H1 (cell line): Measurements from ENCODE around the gene NETO1. TPM values are rescaled to one million over a fixed set of nuclear protein-coding genes. Genes with fewer than 3 reads are reported as not detected.

ENCODE experiments used
- CTCF ChIA-PET: fragments of 300-600 bp; sonication (Branson Sonifier 250); formaldehyde crosslinking; loops from one replicate; lab custom pipeline; 2021; ENCODE audit not compliant: partially characterized antibody; lab: Charles Lee
- POLR2A ChIA-PET: fragments of 300-600 bp; sonication (Branson Sonifier 250); formaldehyde crosslinking; loops from one replicate; lab custom pipeline; 2021; ENCODE audit warnings: inconsistent platforms; ENCODE audit not compliant: partially characterized antibody; lab: Charles Lee
- DNase-seq, 2 experiments: peaks; one replicate each; pipeline versions ENCODE4 v3.0.0 to v3.0.0-alpha.2; 2010 to 2022; ENCODE audit warnings: low spot score in 2 of 2, low read depth in 1 of 2, mixed read lengths in 1 of 2
- FAIRE-seq: peaks from 2 replicates; lab custom pipeline; 2011; peaks lifted over from hg19 to GRCh38; lab: Jason Lieb, UNC
- H2AFZ ChIP-seq: 2 replicates; pipeline ENCODE4 v1.8.1; 2012; ENCODE audit warnings: low read length, inconsistent platforms
- H2AK5ac ChIP-seq: 2 replicates; pipeline ENCODE4 v1.6.1; 2013; ENCODE audit warnings: low read depth, low read length
- H2BK120ac ChIP-seq: replicated peaks from 2 replicates; pipeline ENCODE3; 2013; ENCODE audit warnings: low read depth, low read length, inconsistent platforms
- H2BK12ac ChIP-seq: 2 replicates; pipeline ENCODE4 v1.6.1; 2013; ENCODE audit warnings: low read depth, low read length
- H2BK15ac ChIP-seq: 2 replicates; pipeline ENCODE4 v1.6.1; 2013; ENCODE audit warnings: low read length
- H2BK20ac ChIP-seq: 2 replicates; pipeline ENCODE4 v1.6.1; 2013; ENCODE audit warnings: low read length
- H2BK5ac ChIP-seq: 2 replicates; pipeline ENCODE4 v1.6.1; 2013; ENCODE audit warnings: low read depth, low read length
- H3K14ac ChIP-seq: 2 replicates; pipeline ENCODE4 v1.6.1; 2013; ENCODE audit warnings: inconsistent platforms; ENCODE audit not compliant: insufficient read length
- H3K18ac ChIP-seq: 2 replicates; pipeline ENCODE4 v1.6.1; 2013; ENCODE audit warnings: low read length; ENCODE audit errors: extremely low read depth
- H3K23ac ChIP-seq: 2 replicates; pipeline ENCODE4 v1.6.1; 2013; ENCODE audit warnings: inconsistent platforms; ENCODE audit not compliant: insufficient read length
- H3K23me2 ChIP-seq: 2 replicates; pipeline ENCODE4 v1.6.1; 2013; ENCODE audit warnings: low read depth, low read length
- H3K27ac ChIP-seq: 2 replicates; pipeline ENCODE4 v1.6.1; 2011; ENCODE audit warnings: low read depth, low read length, inconsistent platforms
- H3K27me3 ChIP-seq, 4 experiments: replicated peaks in 1 of 4; 1 replicate in 1 of 4; 2 replicates in 3 of 4; pipeline versions ENCODE4 v1.6.1 to v1.8.1; 2011 to 2013; ENCODE audit warnings: low read length in 3 of 4, mild to moderate bottlenecking in 3 of 4, inconsistent platforms in 2 of 4, mixed read lengths in 2 of 4, moderate library complexity in 1 of 4; ENCODE audit not compliant: control insufficient read depth in 3 of 4, insufficient read depth in 3 of 4; ENCODE audit errors: extremely low read depth in 1 of 4
- H3K36me3 ChIP-seq, 4 experiments: 2 replicates each; pipeline versions ENCODE4 v1.6.1 to v1.8.1; 2011 to 2013; ENCODE audit warnings: mild to moderate bottlenecking in 4 of 4, low read length in 3 of 4, moderate library complexity in 2 of 4, control low read depth in 1 of 4, inconsistent platforms in 1 of 4; ENCODE audit not compliant: insufficient read depth in 4 of 4, control insufficient read depth in 2 of 4
- H3K4ac ChIP-seq: replicated peaks from 2 replicates; pipeline ENCODE3; 2013; ENCODE audit warnings: low read length, low read depth, mixed read lengths, inconsistent platforms; ENCODE audit not compliant: insufficient read length
- H3K4me1 ChIP-seq, 4 experiments: replicated peaks in 1 of 4; 1 replicate in 1 of 4; 2 replicates in 3 of 4; pipeline versions ENCODE4 v1.6.1 to v1.8.1; 2011 to 2013; ENCODE audit warnings: low read length in 3 of 4, inconsistent platforms in 2 of 4, mixed read lengths in 1 of 4; ENCODE audit not compliant: insufficient read depth in 4 of 4, control insufficient read depth in 3 of 4
- H3K4me2 ChIP-seq, 2 experiments: 2 replicates each; pipeline versions ENCODE4 v1.6.1 to v1.8.1; 2011 to 2013; ENCODE audit warnings: low read depth in 2 of 2, low read length in 2 of 2, control low read depth in 1 of 2, inconsistent platforms in 1 of 2, mild to moderate bottlenecking in 1 of 2; ENCODE audit not compliant: insufficient read depth in 1 of 2
- H3K4me3 ChIP-seq, 4 experiments: fragments of 200-600, 300-600 bp in 1 of 4; sonication (generic), shearing (Covaris generic), sonication (Bioruptor Twin) in 1 of 4; 2 replicates each; pipeline versions ENCODE4 v1.5.1 to v1.8.1; 2011 to 2016; ENCODE audit warnings: low read length in 4 of 4, low read depth in 3 of 4, control low read depth in 2 of 4, inconsistent platforms in 2 of 4, mild to moderate bottlenecking in 2 of 4, mixed read lengths in 1 of 4, moderate library complexity in 1 of 4; ENCODE audit not compliant: insufficient read depth in 2 of 4; ENCODE audit errors: extremely low read depth in 1 of 4
- H3K56ac ChIP-seq: replicated peaks from 2 replicates; pipeline ENCODE3; 2013; ENCODE audit warnings: low read depth, mild to moderate bottlenecking, mixed read lengths, low read length, inconsistent platforms; ENCODE audit not compliant: insufficient read length
- H3K79me1 ChIP-seq: 2 replicates; pipeline ENCODE4 v1.6.1; 2013; ENCODE audit warnings: low read depth, low read length, control low read depth
- H3K79me2 ChIP-seq, 2 experiments: 2 replicates each; pipeline versions ENCODE4 v1.6.1 to v1.8.1; 2012 to 2013; ENCODE audit warnings: low read length in 2 of 2, mild to moderate bottlenecking in 2 of 2, inconsistent platforms in 1 of 2; ENCODE audit not compliant: insufficient read depth in 2 of 2, control insufficient read depth in 1 of 2
- H3K9ac ChIP-seq, 4 experiments: replicated peaks in 1 of 4; 1 replicate in 1 of 4; 2 replicates in 3 of 4; pipeline versions ENCODE4 v1.6.1 to v1.8.1; 2011 to 2013; ENCODE audit warnings: low read depth in 3 of 4, low read length in 3 of 4, control low read depth in 2 of 4, mild to moderate bottlenecking in 2 of 4, moderate library complexity in 2 of 4, inconsistent platforms in 1 of 4; ENCODE audit errors: extremely low read depth in 1 of 4
- H3K9me3 ChIP-seq, 2 experiments: 2 replicates each; pipeline versions ENCODE4 v1.6.1 to v1.8.1; 2012 to 2013; ENCODE audit warnings: mild to moderate bottlenecking in 2 of 2, moderate library complexity in 2 of 2, control low read depth in 1 of 2, inconsistent platforms in 1 of 2, low read depth in 1 of 2, low read length in 1 of 2, mixed read lengths in 1 of 2; ENCODE audit not compliant: insufficient read depth in 2 of 2
- H4K20me1 ChIP-seq, 2 experiments: replicated peaks in 1 of 2; 2 replicates each; pipeline versions ENCODE3 to v1.8.1; 2011 to 2013; ENCODE audit warnings: inconsistent platforms in 2 of 2, low read length in 2 of 2, mild to moderate bottlenecking in 1 of 2; ENCODE audit not compliant: insufficient read depth in 2 of 2, control insufficient read depth in 1 of 2
- H4K5ac ChIP-seq: 2 replicates; pipeline ENCODE4 v1.6.1; 2013; ENCODE audit warnings: low read length, low read depth, mixed read lengths, inconsistent platforms; ENCODE audit not compliant: insufficient read length
- H4K8ac ChIP-seq: 2 replicates; pipeline ENCODE4 v1.8.0; 2013; ENCODE audit warnings: mild to moderate bottlenecking, moderate library complexity, low read length, inconsistent platforms; ENCODE audit not compliant: insufficient read depth; ENCODE audit errors: extremely low read depth
- H4K91ac ChIP-seq: replicated peaks from 2 replicates; pipeline ENCODE3; 2013; ENCODE audit warnings: low read length, mixed read lengths, inconsistent platforms; ENCODE audit not compliant: insufficient read length
- SUZ12 ChIP-seq: fragments of 200-600 bp; sonication (generic); IDR thresholded peaks from 2 replicates; pipeline ENCODE4 v1.6.1; 2012; ENCODE audit warnings: mild to moderate bottlenecking, inconsistent platforms, low read length, moderate library complexity, mixed read lengths
- TAF7 ChIP-seq: optimal IDR thresholded peaks from 2 replicates; pipeline ENCODE3; 2011; ENCODE audit warnings: low read depth, mild to moderate bottlenecking, inconsistent platforms, low read length, moderate library complexity, borderline replicate concordance
- WGBS, 2 experiments: shearing (Covaris generic) in 1 of 2; methylation state at CpG; one replicate each; pipeline versions ENCODE4 v1.1.6 to v1.1.7; 2013 to 2015; ENCODE audit warnings: low lambda C conversion rate in 2 of 2, mixed read lengths in 2 of 2, inconsistent platforms in 1 of 2, low coverage in 1 of 2, missing lambda C conversion rate in 1 of 2; ENCODE audit not compliant: insufficient replicate concordance in 2 of 2, insufficient coverage in 1 of 2, insufficient read length in 1 of 2; ENCODE audit errors: extremely low coverage in 1 of 2, missing lambda C conversion rate in 1 of 2; 5-methylcytosine and 5-hydroxymethylcytosine counted together
- polyA plus RNA-seq, 7 experiments: library from polyadenylated mRNA; depleted of rRNA in 3 of 7; stranded (reverse) in 5 of 7; unstranded in 2 of 7; fragments of >200 nt in 5 of 7; fragments of 200-250 nt in 2 of 7; gene quantifications; 1 replicate in 5 of 7; 2 replicates in 1 of 7; 4 replicates in 1 of 7; pipeline versions ENCODE4 v1.2.1 to v1.2.3, GENCODE V29; 2011 to 2013; ENCODE audit warnings: missing spikeins in 2 of 7, mixed read lengths in 2 of 7
- total RNA-seq: library from RNA; stranded (reverse); fragmentation: NEBNext Ultra II Directional; extraction: Animal tissue kit (Norgen Biotek cat#: 25700); gene quantifications from 2 replicates; pipeline ENCODE4 v1.2.1, GENCODE V29; 2021

Gene NETO1
- total and polyA plus RNA-seq, 2 of the 8 experiments (the other 6 are each of a cell fraction or from before 2014, with no cell fraction given), result 3.0 to 19.3 TPM

DNA sequence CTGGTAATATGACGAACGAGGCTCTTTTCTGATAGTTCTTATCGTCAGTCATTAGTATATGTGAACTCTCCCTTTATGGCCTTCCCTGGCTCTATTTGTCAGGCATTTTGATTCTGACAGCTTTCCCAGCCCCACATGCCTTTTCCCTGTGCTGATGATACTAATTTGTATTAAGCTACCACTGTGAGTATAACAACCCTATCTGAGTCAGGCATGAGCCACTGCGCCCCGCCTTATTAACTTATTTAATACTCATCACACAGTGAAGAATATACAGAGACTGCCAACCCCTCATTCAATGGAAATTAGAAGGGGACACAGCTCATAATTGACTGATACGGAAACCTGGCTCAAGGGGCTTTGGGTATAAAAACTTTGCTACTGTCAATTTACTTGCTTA is 140.0 kb downstream of the NETO1 start:
- ChIA-PET POLR2A (no interaction called here), CTCF (interaction anchor here (0.8 kb wide), 1 partner anchor 18 kb away, joined by 4 read pairs; no protein-coding TSS in a partner anchor)
- Histone ChIP-seq H4K8ac (no peak overlapping the region), H2BK15ac (no peak overlapping the region), H3K9me3 (no peaks in the 10 kb centered on the region), H3K18ac (no peak overlapping the region), H3K27me3 (no peaks in the 10 kb centered on the region), H2AK5ac (no peak overlapping the region), H2BK20ac (no peak overlapping the region), H4K91ac (no peak overlapping the region), H4K20me1 (no peaks in the 10 kb centered on the region), H3K56ac (no peak overlapping the region), H3K4ac (no peak overlapping the region), H3K23me2 (no peaks in the 10 kb centered on the region), H3K14ac (no peak overlapping the region), H2BK5ac (no peak overlapping the region), H3K79me1 (no peaks in the 10 kb centered on the region), H2BK12ac (no peak overlapping the region), H3K27ac (no peak overlapping the region), H3K9ac (no peak overlapping the region), H3K79me2 (no peaks in the 10 kb centered on the region), H2AFZ (peak overlapping the region; percentile 32; the same call in 1 of the 2 replicates), H3K36me3 (no peaks in the 10 kb centered on the region), H3K23ac (no peak overlapping the region), H3K4me2 (no peak overlapping the region), H3K4me1 (no peaks in the 10 kb centered on the region), H4K5ac (no peak overlapping the region), H3K4me3 (no peak overlapping the region), H2BK120ac (no peak overlapping the region)
- no peak for DNase-seq
- FAIRE-seq, result no peak
- WGBS, 2 experiments, result 96% methylated on average over 6 of the region's 6 CpGs; no CpG with 5 or more reads in 1 of the 2 experiments
- TF ChIP-seq TAF7, result no peak
- TF ChIP-seq SUZ12, result no peak
